Lung microvascular endothelial cell (primary cell): ENCODE results near the gene PTPRQ. TPM values are rescaled to one million over a fixed set of nuclear protein-coding genes. Genes with fewer than 3 reads are reported as not detected.
A peak's percentile ranks its signal among the peaks of the same experiment; 100 is the strongest.
"Not testable (repeated sequence)": the region's sequence is repeated elsewhere in the genome, so short reads cannot be mapped to it uniquely, and the experiment has no call there.

Source experiments
- DNase-seq, 2 donors: peaks; one replicate each; pipeline versions ENCODE4 v3.0.0 to v3.0.0-alpha.2; 2010; ENCODE audit warnings: low read depth in 2 of 2
- total RNA-seq: library from RNA; depleted of rRNA; stranded (reverse); fragments of >200 nt; gene quantifications from 2 replicates; pipeline ENCODE4 v1.2.1, GENCODE V29; 2014

The PTPRQ gene, protein sequence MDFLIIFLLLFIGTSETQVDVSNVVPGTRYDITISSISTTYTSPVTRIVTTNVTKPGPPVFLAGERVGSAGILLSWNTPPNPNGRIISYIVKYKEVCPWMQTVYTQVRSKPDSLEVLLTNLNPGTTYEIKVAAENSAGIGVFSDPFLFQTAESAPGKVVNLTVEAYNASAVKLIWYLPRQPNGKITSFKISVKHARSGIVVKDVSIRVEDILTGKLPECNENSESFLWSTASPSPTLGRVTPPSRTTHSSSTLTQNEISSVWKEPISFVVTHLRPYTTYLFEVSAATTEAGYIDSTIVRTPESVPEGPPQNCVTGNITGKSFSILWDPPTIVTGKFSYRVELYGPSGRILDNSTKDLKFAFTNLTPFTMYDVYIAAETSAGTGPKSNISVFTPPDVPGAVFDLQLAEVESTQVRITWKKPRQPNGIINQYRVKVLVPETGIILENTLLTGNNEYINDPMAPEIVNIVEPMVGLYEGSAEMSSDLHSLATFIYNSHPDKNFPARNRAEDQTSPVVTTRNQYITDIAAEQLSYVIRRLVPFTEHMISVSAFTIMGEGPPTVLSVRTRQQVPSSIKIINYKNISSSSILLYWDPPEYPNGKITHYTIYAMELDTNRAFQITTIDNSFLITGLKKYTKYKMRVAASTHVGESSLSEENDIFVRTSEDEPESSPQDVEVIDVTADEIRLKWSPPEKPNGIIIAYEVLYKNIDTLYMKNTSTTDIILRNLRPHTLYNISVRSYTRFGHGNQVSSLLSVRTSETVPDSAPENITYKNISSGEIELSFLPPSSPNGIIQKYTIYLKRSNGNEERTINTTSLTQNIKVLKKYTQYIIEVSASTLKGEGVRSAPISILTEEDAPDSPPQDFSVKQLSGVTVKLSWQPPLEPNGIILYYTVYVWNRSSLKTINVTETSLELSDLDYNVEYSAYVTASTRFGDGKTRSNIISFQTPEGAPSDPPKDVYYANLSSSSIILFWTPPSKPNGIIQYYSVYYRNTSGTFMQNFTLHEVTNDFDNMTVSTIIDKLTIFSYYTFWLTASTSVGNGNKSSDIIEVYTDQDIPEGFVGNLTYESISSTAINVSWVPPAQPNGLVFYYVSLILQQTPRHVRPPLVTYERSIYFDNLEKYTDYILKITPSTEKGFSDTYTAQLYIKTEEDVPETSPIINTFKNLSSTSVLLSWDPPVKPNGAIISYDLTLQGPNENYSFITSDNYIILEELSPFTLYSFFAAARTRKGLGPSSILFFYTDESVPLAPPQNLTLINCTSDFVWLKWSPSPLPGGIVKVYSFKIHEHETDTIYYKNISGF (N-terminal part only)
- not detected in 2 replicates for total RNA-seq

DNA sequence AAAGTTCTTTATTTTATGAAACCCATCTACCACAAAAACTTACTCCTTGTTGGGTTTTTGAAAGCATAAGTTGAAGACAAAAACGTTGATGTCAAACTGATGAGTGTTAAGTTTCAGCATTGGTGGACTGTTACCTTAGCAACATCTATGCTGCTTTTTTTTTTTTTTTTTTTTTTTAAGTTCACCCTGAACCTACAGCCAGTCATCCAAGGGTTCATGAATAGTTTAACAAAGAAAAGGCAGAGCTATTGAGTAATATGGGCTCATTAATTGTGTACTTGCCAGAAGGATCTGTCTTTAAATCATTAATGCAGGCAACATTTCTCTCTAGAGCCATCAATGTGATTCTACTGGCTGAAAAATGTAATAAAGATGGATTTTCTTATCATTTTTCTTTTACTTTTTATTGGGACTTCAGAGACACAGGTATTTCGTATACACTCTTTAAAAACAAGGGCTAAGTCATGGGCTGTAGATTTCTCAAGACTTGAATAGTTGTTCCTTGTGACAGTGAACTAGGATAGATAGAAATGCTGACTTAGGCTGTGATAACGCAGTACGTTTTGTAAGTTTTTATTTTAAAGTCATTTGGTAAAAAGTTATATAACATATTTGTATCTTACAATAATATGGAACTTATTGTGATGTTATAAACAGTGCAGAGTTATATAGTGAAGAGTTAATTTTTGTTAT is at the start of gene PTPRQ:
PTPRQ (plus strand) TSS at position 262 of the 693 bp plus-strand sequence; CDS start at position 373, 111 bp downstream.
- no peak for DNase-seq

DNA sequence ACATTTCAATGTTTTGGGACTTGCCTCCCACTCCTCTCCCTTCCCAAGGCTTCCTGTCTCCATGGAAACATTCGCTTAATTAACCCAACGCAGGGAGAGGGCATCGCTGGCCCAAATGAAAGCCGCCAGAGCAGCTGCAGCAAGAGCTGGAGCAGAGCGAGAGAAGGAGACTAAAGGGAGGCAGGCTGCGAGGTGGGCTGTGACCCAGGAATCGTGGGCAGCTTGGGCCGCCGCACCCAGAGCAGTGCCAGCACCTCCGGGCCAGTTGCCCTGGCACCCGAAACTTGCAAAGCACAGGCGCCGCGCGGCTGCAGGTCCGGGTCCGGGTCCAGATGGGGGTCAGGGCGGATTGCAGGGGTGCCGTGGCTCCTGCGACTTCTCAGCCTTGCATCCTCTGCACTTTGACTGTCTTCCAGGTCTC is 43.5 kb upstream of the PTPRQ start:
- no peak for DNase-seq

DNA sequence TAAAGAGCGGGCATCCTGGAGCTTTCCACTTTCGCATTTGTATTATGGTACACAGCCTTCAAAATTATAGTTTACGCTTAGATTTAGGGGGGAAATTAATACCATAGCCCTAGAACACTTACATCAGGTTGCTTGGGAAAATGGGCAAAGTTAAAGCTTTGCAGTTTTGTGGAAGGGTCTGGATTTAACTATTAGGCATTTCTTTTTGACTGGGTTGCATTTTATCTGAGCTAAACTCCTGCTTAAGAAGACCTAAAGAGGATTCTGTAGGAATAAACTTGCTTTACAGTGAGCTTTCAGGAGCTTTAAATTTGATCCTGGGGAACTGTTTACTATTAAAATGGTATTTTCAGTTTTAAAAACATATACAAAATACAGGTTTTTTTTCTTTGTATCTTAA is 42.8 kb upstream of the PTPRQ start:
- DNase-seq, result no peak

DNA sequence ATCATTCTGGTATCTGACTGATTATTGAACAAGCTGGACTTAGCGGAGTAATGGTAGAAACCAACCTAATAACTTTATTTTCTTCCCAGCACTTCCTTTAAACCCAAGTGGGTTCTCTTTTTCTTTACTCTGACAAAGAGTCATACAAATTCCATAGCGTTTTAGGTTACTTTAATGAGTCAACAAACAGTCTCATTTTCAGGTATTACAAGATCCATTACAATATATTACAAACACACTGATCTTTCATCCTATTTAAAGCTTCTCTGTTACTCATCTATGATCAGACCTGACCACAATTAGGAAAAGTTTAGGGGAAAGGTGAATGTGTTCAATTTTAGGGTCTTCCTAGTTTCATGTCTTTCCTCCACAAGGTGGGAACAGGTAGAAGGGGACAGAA is 39.4 kb upstream of the PTPRQ start:
- DNase-seq, result no peak

DNA sequence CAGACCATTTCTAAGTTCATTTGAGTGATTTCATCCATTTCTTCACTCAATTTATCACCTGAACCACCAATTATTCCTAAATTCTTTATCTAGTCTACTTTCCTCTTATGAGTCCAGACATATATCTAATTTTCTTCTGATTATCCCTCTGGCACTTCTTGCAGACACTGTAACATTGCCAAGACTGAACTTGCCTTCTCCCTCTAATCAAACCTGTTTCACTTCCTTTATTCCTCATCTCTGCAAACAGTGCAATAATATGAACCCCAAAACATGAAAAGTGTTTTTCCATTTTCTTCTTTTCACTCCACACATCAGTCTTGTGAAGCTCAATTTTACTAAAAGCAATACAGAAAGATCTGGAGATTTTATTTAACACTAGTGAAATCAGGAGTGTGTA is 37.8 kb upstream of the PTPRQ start:
- no peak for DNase-seq

DNA sequence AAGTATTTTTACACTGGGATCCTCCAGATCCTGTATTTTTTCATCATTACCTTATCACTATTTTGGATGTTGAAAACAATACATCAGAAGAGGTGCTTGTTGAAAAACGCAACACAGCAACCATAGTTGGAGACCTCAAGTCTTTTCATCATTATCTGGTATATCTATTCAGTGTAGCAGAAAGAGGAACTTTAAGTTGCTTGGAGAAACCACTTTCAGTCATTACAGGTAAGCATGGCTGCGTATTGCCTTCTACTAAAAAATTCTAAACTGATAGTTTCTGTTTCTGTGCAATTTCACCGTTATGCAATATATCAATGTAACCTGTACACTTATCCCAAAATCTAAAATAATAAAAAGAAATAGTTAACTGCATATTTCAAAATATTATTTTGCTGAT is 32.2 kb upstream of the PTPRQ start:
- DNase-seq, result no peak

DNA sequence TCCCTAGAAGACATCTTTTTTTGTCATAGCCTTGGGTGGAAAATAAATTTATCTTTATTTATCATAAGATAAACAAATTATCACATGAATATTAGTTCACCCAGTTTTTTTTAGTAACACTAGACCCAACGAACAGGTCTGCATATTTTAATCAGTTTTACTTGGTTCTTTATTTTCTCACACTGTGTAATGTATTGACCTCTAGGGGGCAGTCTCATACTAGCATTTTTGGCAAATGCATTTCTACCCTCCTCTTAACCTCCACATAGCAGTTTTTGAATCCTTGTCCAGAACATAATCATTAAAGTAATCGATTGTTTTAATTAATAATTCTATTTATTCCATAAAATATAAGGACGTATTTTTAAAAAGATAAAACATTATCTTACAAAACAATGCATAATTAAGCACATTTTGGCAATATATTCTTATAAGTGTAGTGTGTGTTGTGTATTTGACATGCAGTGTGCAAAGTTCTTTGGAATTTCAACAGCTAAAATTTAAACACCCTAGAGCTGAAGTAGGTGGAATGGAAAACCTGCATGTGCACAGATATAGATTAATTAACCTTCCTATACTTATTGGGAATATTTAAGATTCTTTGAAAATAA is 31.6 kb upstream of the PTPRQ start:
- DNase-seq, result peak; percentile 52 to 57

DNA sequence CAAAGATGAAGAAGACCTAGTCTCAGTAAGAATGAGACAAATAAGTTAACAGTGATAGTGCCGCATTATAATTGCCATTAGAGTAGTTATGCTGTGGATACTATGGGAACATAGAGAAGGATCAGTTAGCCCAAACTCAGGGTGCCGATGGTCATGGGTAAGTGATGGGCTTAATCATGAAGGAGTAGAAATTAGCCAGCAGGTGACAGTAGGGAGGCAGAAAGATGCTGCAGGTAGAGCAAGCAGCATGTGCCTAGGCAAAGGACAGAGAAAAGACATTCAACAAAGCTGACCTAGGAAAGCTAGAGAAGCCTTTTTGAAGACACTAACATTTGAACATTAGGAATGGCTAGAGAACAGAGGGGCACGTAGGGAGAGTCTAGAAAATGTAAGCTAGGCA is 30.6 kb upstream of the PTPRQ start:
- DNase-seq, result no peak

DNA sequence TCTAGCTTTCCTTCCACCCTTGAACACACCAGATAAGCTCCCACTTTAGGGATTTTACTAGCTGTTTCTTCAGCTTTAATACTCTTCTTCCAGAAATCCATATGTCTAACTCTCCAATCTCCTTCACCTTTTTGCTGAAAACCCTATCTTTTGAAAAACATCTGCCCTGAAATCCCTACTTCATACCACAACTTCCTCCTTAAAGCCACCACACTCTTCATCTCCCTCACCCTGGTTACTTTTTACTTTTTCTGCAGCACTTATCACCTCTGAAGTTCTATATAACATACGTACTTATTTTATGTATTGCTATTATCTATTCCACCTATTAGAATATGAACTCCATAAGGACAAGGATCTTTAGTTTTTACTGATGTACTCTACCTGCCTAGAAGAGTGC is 28.6 kb upstream of the PTPRQ start:
- no peak for DNase-seq

DNA sequence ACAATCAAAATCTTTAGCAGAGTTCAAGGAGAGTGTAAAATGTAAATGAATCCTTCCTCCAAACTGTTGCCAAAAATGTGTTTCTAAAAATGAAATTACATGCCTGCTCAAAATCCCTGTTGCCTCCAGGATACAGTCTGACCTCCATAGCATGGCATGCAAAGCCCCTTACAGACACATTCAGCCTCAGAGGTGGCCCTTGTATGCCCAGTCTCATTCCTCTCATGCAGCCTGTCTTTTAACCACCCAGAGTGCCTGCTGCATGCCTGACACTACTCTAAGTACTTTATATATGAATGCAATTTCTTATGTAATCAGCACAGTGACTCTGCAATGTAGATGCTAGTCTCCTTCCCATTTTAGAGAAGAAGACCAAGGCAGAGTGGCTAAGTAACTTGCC is 24.4 kb upstream of the PTPRQ start:
- DNase-seq, result no peak

DNA sequence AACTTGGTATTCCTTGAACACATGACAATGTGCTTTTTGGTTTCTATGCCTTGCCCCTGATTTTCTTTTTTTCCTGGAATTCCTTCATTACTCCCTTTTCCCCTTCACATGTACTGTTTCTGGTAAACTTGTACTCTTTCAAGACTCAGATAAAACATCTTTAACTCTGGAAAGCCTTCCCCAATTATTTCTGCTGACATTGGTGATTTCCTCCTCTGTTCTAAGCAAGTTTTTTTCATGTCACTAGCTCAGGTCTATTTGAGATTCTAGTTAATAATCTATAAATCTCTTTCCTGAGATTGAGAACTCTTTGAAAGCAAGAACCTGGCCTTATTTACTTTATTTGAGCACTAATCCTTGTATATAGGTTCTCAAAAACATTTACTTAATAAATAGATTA is 24.0 kb upstream of the PTPRQ start:
- DNase-seq, result no peak

DNA sequence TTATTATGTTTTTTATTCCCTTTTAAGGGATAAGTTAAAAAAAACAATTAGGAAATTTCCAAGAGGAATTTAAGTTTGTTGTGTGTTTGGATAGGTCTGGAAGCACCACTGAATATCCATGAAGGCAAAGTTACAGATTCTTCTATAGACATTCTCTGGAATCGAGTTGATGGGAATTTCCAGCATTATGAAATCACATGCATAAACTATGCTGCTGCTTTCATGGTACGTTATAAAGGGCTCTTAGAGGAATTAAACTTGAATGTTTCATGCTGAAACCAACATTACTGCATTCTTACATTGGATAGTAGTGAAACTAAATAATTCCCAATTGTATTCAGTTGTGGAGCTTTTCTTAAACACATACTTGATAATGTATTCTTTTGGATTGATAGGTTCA is 21.5 kb upstream of the PTPRQ start:
- DNase-seq, result no peak

DNA sequence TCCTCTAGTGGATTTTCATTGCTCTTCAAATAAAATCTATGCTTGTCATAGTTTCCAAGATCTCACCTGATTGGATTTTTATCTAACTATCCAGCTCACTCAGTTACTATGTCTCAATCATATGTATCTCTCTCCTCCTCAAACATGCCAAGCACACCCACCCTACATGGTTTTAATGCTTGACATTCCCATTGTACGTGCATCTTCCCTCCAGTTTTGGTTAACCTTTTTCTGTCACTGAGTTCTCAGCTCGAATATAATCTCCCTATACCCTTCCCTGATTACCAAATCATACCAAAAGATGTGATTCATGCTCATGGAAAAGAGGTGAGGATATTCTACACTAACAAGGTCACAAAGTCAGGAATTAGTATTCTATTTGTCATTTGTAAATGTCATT is 12.0 kb upstream of the PTPRQ start:
- no peak for DNase-seq

DNA sequence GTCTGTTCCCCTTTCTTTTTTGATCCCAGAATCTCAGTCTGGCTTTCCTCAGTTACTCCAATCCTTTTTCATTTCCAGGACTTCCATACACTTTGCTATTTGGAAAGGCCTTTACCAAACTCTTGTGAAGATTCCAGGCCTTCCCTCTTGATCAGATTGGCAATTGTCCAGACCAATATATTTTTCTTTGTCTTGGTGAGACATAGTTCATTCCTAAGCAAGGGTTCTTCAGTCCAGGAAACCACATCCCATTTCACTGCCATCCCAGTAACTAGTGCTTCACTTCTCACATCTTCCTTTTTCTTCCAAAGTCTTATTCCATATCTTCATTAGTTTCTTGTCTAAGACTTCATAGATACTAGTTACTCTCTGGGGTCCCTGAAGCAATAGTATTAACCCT is 2.1 kb upstream of the PTPRQ start:
- DNase-seq, result peak in 1 of 2 donors; percentile 16

DNA sequence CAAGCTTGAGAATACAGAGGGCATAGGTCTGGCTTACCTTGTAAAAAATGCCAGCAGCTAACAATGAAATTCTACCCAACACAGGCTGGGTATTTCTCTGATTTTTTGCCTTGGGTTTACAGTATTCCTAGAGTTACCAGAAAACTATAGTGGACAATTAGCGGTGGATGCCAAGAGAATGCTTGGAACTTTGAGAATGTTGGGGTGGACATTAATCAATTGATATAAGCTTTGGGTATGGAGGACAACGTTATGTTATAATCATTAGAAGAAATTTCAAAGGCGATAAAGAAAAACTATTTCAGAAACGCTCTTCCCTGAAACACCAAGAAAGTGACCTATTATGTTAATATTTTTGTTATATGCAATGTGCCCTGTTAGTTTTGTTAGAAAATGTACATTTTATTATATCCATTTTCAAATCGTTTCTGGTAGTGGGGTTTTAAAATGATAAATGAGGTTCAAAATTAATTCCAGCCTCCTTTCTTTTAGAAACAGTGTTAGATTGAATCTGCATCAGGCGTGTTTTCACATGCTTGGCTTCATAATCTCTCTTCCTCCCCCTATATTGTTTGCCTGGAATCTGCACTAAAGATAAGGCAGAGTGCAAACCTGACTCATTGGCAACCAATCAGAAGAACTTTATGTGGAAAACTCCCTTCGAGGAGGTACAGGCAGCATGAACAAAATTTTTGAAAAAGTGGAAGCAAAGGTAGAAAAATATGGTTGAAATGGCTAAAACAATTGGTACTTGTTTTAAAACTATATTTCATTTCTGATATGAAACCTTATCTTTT is 1.4 kb upstream of the PTPRQ start:
- no peak for DNase-seq

DNA sequence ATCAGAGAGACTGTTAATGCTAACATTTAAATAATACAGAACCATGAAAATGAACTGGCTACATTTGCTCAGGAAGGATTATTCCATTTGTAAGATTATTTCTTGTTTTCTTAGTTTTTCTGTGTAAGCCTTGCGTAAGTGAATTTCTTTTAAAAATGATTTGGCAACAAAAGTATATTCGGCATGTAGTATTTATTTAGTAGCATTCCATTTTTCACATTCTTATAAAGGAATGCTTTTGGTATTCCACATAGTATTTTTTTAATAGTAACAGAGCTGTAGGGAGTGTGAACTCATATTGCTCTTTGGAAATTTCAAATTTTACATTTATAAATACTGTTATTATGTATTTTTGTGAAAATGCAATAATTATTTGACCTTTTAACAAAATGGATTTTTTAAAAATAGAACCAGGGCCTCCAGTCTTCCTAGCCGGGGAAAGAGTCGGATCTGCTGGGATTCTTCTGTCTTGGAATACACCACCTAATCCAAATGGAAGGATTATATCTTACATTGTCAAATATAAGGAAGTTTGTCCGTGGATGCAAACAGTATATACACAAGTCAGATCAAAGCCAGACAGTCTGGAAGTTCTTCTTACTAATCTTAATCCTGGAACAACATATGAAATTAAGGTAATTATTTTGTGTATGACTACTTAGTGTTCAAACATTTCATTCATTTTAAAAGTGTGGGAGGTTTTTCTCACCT is 1.2 kb downstream of the PTPRQ start:
- no peak for DNase-seq

DNA sequence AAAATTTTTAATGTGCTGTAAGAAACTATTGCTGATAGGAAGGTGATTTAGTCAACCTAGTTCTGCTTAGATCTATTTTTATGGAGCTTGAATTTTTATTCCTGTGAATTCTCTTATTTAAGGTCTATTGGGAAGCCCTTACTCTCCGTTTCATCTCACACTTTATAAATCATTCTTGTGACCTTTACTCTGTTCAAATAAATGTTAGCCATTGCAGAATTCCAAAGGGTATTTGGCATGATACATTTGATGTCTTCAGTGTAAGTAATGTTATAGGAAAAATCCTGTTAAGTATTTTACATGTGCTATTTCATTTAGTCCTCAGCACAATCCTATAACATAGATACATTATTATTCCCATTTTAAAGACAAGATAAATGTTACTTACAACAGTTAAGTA is 12.5 kb downstream of the PTPRQ start:
- DNase-seq, result no peak

DNA sequence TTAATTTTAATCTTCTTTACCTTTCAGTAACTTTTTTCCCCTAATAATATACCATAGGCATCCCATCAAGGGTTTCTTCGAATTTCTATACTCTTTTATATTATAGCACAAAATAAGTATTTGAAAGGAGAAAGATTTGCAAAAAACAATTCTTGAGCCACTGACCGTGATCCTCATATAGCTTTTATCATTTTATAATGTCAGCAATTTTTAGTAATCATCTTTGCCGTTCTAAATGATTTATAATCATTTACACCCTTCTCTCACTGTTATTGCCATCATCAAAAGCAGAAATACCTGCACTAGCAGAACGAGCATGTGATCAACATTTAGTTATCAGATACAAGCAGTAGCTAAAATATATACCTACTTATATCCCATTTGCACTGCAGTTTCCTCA is 16.9 kb downstream of the PTPRQ start:
- no peak for DNase-seq

DNA sequence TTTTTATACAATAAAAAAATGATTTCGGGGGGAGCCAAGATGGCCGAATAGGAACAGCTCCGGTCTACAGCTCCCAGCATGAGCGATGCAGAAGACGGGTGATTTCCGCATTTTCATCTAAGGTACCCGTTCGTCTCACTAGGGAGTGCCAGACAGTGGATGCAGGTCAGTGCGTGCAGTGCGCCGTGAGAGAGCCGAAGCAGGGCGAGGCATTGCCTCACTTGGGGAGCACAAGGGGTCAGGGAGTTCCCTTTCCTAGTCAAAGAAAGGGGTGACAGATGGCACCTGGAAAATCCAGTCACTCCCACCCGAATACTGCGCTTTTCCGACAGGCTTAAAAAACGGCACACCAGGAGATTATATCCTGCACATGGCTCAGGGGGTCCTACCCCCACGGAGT is 17.8 kb downstream of the PTPRQ start:
- DNase-seq, result not testable (repeated sequence)
